IPS DF 4.7 (cell line): ENCODE measurements around the gene ARPC2.

ENCODE experiments used
- DNase-seq: peaks from one replicate; pipeline ENCODE4 v3.0.0-alpha.2; 2013; ENCODE audit warnings: low spot score; ENCODE audit errors: extremely low read depth

Gene ARPC2

DNA sequence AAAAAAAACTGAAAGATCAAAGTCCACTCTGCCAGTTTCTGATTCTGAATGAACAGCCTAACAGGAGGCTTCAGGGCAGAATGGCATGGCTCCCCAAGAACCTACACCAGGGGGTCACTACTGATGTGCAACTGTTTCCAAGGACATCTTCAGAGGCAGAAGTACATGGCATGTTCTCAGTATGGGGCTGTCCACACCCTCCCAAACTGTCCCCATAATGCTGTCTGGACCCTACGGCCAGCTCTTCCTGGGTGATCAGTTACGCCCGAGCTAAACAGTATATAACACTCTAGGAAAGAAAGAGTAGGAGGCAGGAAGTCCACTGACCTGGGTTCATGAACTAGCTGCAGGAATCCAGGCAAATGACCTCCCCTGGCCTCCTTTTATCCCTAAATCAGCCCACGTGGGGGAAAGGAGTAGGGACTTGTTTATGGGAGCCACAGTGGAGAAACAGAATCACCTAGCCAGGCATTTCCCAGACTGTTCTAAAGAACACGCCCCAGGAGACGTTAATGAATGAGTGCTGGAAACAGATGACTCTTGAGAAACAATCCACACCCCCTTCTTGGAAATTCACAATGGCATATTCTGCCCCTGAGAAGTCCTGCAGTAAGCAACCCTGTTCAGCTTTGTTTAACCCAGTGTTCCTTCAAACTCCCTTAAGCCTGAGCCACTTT is 72.8 kb downstream of the ARPC2 start:
- DNase-seq, result no peak

DNA sequence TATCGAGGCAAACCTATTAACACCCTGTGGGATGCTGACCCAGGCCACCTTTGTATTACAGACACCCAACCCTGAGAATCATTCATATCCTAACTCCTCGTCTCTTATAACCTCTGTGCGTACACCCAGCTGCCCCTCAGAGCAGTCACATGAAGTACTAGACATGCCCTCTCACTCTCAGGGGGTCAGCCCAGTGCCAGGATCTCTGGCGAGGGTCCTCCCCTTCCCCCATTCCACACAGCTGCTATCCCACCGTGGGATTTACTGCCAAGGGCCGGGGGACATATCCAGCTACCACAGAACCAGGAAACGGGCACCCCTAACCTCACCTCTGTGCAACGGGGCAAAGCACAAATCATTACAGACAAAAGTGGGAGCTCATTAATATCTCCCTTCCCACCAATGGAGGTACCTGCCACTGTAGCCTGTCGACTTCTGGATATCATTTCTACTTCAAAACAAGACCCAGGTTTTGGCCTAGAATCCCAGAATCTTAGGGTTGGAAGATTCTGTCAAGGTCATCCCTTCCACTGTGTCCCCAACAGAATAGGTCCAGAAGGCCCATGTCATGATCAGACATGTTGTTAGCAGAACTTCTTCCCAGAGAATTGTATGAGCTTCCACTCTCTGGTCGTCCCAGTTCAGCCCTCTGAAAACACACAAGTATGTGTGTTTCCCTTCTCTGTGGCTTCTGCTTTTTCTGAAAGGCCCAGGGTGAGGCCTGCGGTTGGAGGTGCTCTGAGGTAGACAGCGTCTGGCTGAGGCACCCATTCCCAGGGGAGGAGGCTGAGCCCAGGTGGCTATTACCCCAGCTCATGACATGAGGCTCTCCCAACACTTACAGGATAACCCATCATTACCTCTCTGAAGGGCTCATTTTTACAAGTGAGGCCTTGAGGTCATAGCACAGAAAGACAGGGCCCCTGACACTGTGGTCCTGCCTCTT is 73.6 kb downstream of the ARPC2 start:
- DNase-seq, result no peak

DNA sequence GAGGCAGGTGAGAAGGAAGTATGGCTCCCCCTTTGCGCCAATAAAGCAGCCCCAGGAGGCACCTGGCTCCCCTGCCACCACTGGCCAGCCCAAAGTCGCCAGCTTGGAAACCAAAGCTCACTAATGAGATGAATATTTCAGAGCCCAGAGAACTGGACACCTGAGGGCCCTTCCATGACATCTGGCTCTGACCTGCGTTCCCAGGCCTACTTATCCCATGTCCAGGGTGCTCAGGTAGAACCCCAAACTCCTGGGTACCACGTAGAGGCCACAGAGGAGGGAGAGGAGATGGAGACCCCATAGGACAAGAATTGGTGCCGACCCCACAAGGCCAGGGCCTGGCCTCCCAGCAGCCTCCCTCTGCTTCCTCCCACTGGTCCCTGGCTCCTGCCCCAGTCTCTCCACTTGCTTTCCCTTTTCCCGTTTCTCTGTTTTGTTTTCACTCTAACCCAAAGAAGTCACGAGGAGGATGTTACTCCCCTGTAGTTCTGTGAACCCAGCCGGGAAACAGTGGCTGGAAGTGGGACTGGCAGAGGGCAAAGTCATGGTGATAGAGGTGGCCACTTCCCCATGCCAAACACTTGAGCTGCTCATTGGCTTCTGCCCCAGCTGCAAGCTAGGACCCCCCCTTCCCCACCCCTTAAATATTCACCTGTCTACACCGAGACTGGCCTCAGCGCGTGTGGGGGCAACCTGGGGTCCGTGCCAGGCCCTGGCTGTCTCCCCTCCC is 74.5 kb downstream of the ARPC2 start:
- DNase-seq, result no peak

DNA sequence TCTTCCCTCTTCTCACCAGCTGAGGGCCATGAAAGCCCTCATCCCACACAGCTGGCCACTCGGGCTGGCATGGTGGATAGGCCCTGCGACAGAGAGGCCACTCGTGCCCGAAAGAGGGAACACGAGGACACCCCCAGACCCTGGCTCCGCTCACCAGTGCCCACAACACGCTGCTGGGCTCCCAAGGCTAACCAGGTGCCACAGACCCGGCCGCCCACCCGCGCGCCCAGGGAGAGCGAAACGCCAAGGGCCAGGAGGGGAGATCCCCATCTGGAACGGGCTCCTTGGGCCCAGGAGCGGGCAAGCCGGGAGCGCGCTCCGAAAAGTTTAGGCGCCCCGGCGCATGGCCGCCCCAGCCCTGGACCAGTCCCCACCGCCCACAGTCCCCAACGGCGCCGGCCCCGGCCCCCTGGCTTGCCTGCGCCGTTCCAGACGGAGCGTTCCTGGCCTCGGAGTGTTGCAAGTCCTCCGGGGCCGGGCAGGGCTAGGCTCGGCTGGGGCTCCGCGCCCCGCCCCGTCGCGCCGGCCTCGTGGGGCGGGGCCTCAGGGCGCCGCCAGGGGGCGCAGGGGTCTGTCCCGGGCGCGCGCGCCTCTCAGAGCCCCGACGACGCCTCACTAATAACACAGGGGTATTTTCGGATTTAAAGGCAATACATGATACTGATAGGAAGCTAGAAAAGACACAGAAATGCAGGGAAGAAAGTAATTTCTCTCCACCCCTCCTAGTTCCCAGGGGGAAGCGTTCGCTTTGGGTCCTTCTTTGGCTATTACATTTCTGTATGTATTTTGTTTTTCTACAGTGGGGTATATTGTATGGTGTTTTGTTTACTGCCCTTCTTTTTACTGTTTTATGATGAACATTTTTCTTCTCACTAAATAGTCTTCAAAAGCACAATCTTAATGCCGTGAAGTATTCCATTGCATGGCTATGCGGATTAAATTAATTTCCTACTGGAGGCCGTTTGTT is 75.3 kb downstream of the ARPC2 start, which contains the start of gene TMBIM1:
Gene TMBIM1 (minus strand): TSS at position 456 of the 967 bp plus-strand sequence. CDS start 10,362 bp downstream, outside the sequence.
- no peak for DNase-seq

- DNase-seq, result no peak
Measured at GRCh38 chr2:218293715-218294429, 76.9 kb downstream of the ARPC2 start.

- no peak for DNase-seq
Measured at GRCh38 chr2:218294430-218295022, 77.5 kb downstream of the ARPC2 start.

DNA sequence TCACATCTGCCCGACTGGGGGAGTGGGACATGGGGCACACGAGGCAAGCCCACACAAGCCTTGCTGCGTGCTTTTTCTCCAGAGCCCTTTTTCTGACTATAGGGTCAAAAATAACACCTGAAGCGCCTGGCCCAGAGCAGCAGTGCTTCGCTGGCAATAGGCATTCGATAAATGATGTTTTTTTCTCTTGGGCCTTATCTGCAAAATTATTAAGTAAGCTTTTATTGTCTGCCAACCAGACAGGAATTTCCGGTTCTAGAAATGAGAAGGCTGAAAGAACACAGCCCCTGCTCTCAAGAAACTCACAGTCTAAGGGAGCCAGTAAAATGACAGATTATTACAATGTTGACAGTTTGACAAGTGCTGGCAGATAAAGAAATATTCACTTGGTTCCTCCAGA is 78.0 kb downstream of the ARPC2 start:
- no peak for DNase-seq

DNA sequence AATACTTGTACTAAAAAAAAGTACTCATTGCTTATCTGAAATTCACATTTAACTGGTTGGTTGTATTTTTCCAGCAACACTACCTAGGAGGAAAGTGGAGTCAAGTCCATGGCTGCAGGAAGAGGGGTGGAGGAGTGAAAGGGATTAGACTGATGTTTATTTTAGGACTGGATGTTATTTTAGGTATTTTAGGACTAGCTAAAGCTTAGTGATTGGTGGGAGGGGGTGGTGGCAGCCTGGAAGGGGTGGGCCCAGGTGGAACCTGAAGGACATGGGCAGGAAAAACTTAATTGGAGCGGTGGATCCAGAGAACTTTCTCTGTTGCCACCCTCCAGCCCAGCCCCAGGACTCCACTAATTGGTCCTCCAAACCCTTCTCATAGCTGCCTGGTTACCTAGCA is 79.2 kb downstream of the ARPC2 start:
- DNase-seq, result no peak

DNA sequence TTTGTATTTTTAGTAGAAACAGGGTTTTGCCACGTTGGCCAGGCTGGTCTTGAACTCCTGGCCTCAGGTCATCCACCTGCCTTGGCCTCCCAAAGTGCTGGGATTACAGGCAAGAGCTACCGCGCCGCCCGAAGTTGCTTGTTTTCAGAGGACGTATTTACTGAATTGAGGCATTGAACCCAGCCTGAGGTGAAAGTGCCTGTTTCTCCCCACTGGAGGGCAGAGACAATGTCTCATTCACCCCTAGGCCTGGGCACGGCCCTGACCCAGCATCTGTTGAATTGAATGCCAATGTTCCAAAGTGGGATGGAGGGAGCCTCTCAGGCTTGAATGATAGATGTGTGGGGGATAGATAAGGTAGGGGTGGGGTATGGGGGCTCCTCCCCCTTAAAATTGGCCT is 79.9 kb downstream of the ARPC2 start:
- no peak for DNase-seq

DNA sequence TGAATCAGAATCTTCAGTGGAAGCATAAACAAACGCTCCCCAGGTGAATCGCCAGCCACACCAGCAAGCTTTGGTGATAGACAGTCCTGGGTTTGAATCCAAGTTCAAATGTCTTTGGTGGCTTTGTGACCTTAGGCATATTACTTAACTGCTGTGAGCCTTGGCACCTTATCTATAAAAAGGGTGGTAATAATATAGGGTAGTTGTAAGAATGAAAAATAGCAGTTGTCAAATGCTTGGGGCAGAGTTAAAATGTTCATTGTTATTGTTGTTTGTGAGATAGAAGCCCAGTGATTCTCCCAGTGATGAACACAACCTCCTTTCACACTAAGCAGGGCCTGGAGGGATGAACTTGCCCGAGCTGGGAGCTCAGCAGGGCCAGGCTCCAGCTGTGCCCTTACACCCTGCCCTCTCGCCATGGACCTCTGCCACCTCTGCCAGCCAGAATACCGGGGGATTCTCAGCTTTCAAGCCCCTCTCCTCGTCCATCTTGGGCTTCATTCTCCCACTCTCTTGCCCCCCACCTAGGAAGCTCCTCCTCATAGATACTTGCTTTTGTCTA is 81.4 kb downstream of the ARPC2 start:
- DNase-seq, result no peak

- DNase-seq, result no peak
Measured at GRCh38 chr2:218300141-218300540, 83.2 kb downstream of the ARPC2 start.

DNA sequence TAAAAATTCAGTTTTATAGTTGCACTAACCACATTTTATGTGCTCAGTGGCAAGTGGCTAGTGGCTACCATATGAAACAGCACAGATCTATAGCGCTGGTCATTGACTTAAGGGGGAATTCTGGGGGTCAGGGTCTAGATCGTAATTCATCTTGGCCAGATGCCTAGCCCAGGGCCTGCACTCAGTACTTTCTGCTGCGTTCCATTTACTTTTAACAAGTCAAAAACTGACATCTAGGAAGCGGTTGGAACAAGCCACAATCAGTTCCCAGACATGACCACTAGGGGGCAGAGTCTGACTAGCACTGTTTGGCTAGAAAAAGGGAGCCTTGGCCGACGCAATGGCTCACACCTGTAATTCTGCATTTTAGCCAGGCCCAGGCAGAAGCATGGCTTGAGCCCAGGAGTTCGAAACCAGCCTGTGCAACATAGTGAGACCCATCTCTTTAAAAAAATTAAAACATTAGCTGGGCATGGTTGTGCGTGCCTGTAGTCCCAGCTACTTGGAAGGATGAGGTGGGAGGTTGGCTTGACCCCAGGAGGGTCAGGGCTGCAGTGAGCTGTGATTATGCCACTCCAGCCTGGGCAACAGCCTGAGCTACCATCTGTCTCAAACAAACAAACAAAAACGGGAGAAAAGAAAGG is 84.3 kb downstream of the ARPC2 start:
- peak; percentile 92 for DNase-seq
